ENCODE results near the gene ZNF598. TPM values are rescaled to one million over a fixed set of nuclear protein-coding genes. Genes with fewer than 3 reads are reported as not detected.

The ZNF598 gene
- total RNA-seq, 2 donors from 2014 or later = 83.1 to 163 TPM

GRCh38 chr16:1980030-1980769 is 29.4 kb downstream of the ZNF598 start:
- no peak overlapping the region for H3K27ac Mint-ChIP-seq
- peaks cover 0 to 10% of the 10 kb centered on the region in 2 donors for H3K27me3 Mint-ChIP-seq
- DNase-seq (ENCODE audit: low spot score) = no peak
- no peak overlapping the region for H3K4me3 Mint-ChIP-seq
- ATAC-seq = no peak
- no peaks in the 10 kb centered on the region for H3K36me3 Mint-ChIP-seq
- H3K4me1 Mint-ChIP-seq (ENCODE audit: low read depth in 2 of 2) = peaks cover 0 to 13% of the 10 kb centered on the region in 2 donors
- H3K9me3 Mint-ChIP-seq = no peaks in the 10 kb centered on the region

GRCh38 chr16:1979271-1980029 is 30.2 kb downstream of the ZNF598 start:
- Mint-ChIP-seq H3K9me3 (no peaks in the 10 kb centered on the region), H3K4me1 (ENCODE audit: low read depth in 2 of 2) (peaks cover 0 to 9% of the 10 kb centered on the region in 2 donors), H3K36me3 (no peaks in the 10 kb centered on the region), H3K27me3 (peaks cover 0 to 10% of the 10 kb centered on the region in 2 donors), H3K4me3 (no peak overlapping the region), H3K27ac (no peak overlapping the region)
- DNase-seq (ENCODE audit: low spot score) = no peak
- ATAC-seq = no peak

- DNase-seq (ENCODE audit: low spot score) (no peak), ATAC-seq (no peak)
- Mint-ChIP-seq H3K4me1 (ENCODE audit: low read depth in 2 of 2) (peaks cover 0 to 9% of the 10 kb centered on the region in 2 donors), H3K36me3 (no peaks in the 10 kb centered on the region), H3K9me3 (no peaks in the 10 kb centered on the region), H3K27me3 (peaks cover 0 to 10% of the 10 kb centered on the region in 2 donors), H3K4me3 (no peak overlapping the region), H3K27ac (no peak overlapping the region)
These were observed 31.0 kb downstream of the ZNF598 start for GRCh38 chr16:1978476-1979120.

GRCh38 chr16:1977875-1978268 is 31.7 kb downstream of the ZNF598 start:
- Mint-ChIP-seq H3K36me3 (no peaks in the 10 kb centered on the region), H3K4me1 (ENCODE audit: low read depth in 2 of 2) (peaks cover 4 to 8% of the 10 kb centered on the region in 2 donors), H3K4me3 (no peak overlapping the region), H3K27ac (no peak overlapping the region), H3K27me3 (peaks cover 0 to 6% of the 10 kb centered on the region in 2 donors), H3K9me3 (no peaks in the 10 kb centered on the region)
- no peak for ATAC-seq
- DNase-seq (ENCODE audit: low spot score) = no peak

- H3K9me3 Mint-ChIP-seq = no peaks in the 10 kb centered on the region
- no peaks in the 10 kb centered on the region for H3K36me3 Mint-ChIP-seq
These were observed 32.4 kb downstream of the ZNF598 start for GRCh38 chr16:1976951-1977874.

GRCh38 chr16:1976216-1976520 is 33.5 kb downstream of the ZNF598 start:
- H3K4me3 Mint-ChIP-seq = no peak overlapping the region
- peaks cover 14 to 15% of the 10 kb centered on the region in 2 donors for H3K4me1 Mint-ChIP-seq (ENCODE audit: low read depth in 2 of 2)
- no peaks in the 10 kb centered on the region for H3K9me3 Mint-ChIP-seq
- peaks cover 0 to 2% of the 10 kb centered on the region in 2 donors for H3K27me3 Mint-ChIP-seq
- ATAC-seq (no peak), DNase-seq (ENCODE audit: low spot score) (no peak)
- no peaks in the 10 kb centered on the region for H3K36me3 Mint-ChIP-seq
- no peak overlapping the region for H3K27ac Mint-ChIP-seq

More at GRCh38 chr16:1976951-1977874, 32.4 kb downstream of the ZNF598 start:
- ATAC-seq (no peak), DNase-seq (ENCODE audit: low spot score) (no peak)
- Mint-ChIP-seq H3K4me1 (ENCODE audit: low read depth in 2 of 2) (peaks cover 5 to 8% of the 10 kb centered on the region in 2 donors), H3K4me3 (no peak overlapping the region), H3K27ac (no peak overlapping the region), H3K27me3 (peaks cover 0 to 4% of the 10 kb centered on the region in 2 donors)

- Mint-ChIP-seq H3K36me3 (no peaks in the 10 kb centered on the region), H3K27ac (no peak overlapping the region), H3K4me1 (ENCODE audit: low read depth in 2 of 2) (peaks cover 18 to 21% of the 10 kb centered on the region in 2 donors), H3K9me3 (no peaks in the 10 kb centered on the region), H3K27me3 (peaks cover 0 to 2% of the 10 kb centered on the region in 2 donors), H3K4me3 (no peak overlapping the region)
- DNase-seq (ENCODE audit: low spot score) = no peak
- no peak for ATAC-seq
These were observed 34.0 kb downstream of the ZNF598 start for GRCh38 chr16:1975432-1976215.

GRCh38 chr16:1974157-1975070 is 35.2 kb downstream of the ZNF598 start:
- DNase-seq (ENCODE audit: low spot score) (no peak), ATAC-seq (no peak)
- H3K36me3 Mint-ChIP-seq = no peaks in the 10 kb centered on the region
- H3K9me3 Mint-ChIP-seq = no peaks in the 10 kb centered on the region
- peaks cover 18 to 21% of the 10 kb centered on the region in 2 donors for H3K4me1 Mint-ChIP-seq (ENCODE audit: low read depth in 2 of 2)
- H3K4me3 Mint-ChIP-seq = no peak overlapping the region
- no peaks in the 10 kb centered on the region for H3K27me3 Mint-ChIP-seq
- H3K27ac Mint-ChIP-seq = no peak overlapping the region

- no peak for DNase-seq (ENCODE audit: low spot score)
- H3K4me3 Mint-ChIP-seq = no peak overlapping the region
- ATAC-seq = no peak
- no peak overlapping the region for H3K27ac Mint-ChIP-seq
- no peaks in the 10 kb centered on the region for H3K27me3 Mint-ChIP-seq
- H3K9me3 Mint-ChIP-seq = no peaks in the 10 kb centered on the region
- no peaks in the 10 kb centered on the region for H3K36me3 Mint-ChIP-seq
- H3K4me1 Mint-ChIP-seq (ENCODE audit: low read depth in 2 of 2) = peaks cover 18 to 21% of the 10 kb centered on the region in 2 donors
These were observed 36.0 kb downstream of the ZNF598 start for GRCh38 chr16:1973461-1974156.

- Mint-ChIP-seq H3K4me3 (peak overlapping the region; percentile 96), H3K36me3 (no peaks in the 10 kb centered on the region), H3K4me1 (ENCODE audit: low read depth in 2 of 2) (peaks cover 18 to 21% of the 10 kb centered on the region in 2 donors), H3K9me3 (no peaks in the 10 kb centered on the region), H3K27ac (peak overlapping the region; percentile 99 to 100), H3K27me3 (no peaks in the 10 kb centered on the region)
- DNase-seq (ENCODE audit: low spot score) (no peak), ATAC-seq (peak in 1 of 2 donors; percentile 1)
These were observed 37.1 kb downstream of the ZNF598 start for GRCh38 chr16:1972490-1972877.

GRCh38 chr16:1971796-1972489 is 37.7 kb downstream of the ZNF598 start, which contains the start of gene TBL3:
TSS of gene TBL3 (plus strand) at chr16:1972053. CDS start at chr16:1972165, 112 bp downstream.
- H3K4me3 Mint-ChIP-seq = peak within 1 kb of the TSS; percentile 96
- peaks cover 18 to 21% of the 10 kb centered on the region in 2 donors for H3K4me1 Mint-ChIP-seq (ENCODE audit: low read depth in 2 of 2)
- H3K27me3 Mint-ChIP-seq = no peaks in the 10 kb centered on the region
- H3K27ac Mint-ChIP-seq = peak within 1 kb of the TSS; percentile 99 to 100
- H3K36me3 Mint-ChIP-seq = no peaks in the 10 kb centered on the region
- no peaks in the 10 kb centered on the region for H3K9me3 Mint-ChIP-seq
- ATAC-seq (peak; percentile 97 to 98), DNase-seq (ENCODE audit: low spot score) (peak; percentile 98)
